HEK293 (cell line): Measurements from ENCODE around the gene DYRK2.

Source experiments
- FEZF1 ChIP-seq: fragments of 450-650 bp; formaldehyde crosslinking; IDR thresholded peaks from 2 replicates; pipeline ENCODE4 v1.5.1; 2016; ENCODE audit warnings: missing biosample characterization, missing genetic modification characterization
- GLI2 ChIP-seq: fragments of 450-650 bp; formaldehyde crosslinking; IDR thresholded peaks from 2 replicates; pipeline ENCODE4; 2017; ENCODE audit warnings: missing biosample characterization, missing genetic modification characterization, low read depth, borderline replicate concordance
- OVOL3 ChIP-seq: fragments of 450-650 bp; formaldehyde crosslinking; IDR thresholded peaks from 2 replicates; pipeline ENCODE4 v1.5.1; 2016; ENCODE audit warnings: missing biosample characterization, missing genetic modification characterization
- PATZ1 ChIP-seq: fragments of 450-650 bp; formaldehyde crosslinking; IDR thresholded peaks from 2 replicates; pipeline ENCODE4 v1.5.1; 2016; ENCODE audit warnings: missing biosample characterization, missing genetic modification characterization
- PRDM6 ChIP-seq: fragments of 450-650 bp; formaldehyde crosslinking; IDR thresholded peaks from 2 replicates; pipeline ENCODE4 v1.5.1; 2017; ENCODE audit warnings: missing biosample characterization, missing genetic modification characterization
- YY1 ChIP-seq: fragments of 450-650 bp; formaldehyde crosslinking; IDR thresholded peaks from 2 replicates; pipeline ENCODE4 v1.5.1; 2018; ENCODE audit warnings: missing biosample characterization, missing genetic modification characterization
- ZBTB1 ChIP-seq: fragments of 450-650 bp; formaldehyde crosslinking; IDR thresholded peaks from 2 replicates; pipeline ENCODE4 v1.5.1; 2016; ENCODE audit warnings: missing biosample characterization, missing genetic modification characterization
- ZNF10 ChIP-seq: fragments of 450-650 bp; formaldehyde crosslinking; IDR thresholded peaks from 2 replicates; pipeline ENCODE4 v1.5.1; 2017; ENCODE audit warnings: missing biosample characterization, missing genetic modification characterization
- ZNF2 ChIP-seq: fragments of 450-650 bp; formaldehyde crosslinking; IDR thresholded peaks from 2 replicates; pipeline ENCODE4 v1.5.1; 2016; ENCODE audit warnings: missing biosample characterization, missing genetic modification characterization
- ZNF292 ChIP-seq: fragments of 450-650 bp; formaldehyde crosslinking; IDR thresholded peaks from 2 replicates; pipeline ENCODE4 v1.5.1; 2016; ENCODE audit warnings: low read depth, missing biosample characterization, missing genetic modification characterization, borderline replicate concordance
- ZNF76 ChIP-seq: fragments of 450-650 bp; formaldehyde crosslinking; IDR thresholded peaks from 2 replicates; pipeline ENCODE4; 2016; ENCODE audit warnings: low read depth, missing biosample characterization, missing genetic modification characterization, borderline replicate concordance
- TF ChIP-seq, protein P1 (sequence below): IDR thresholded peaks from 2 replicates; pipeline ENCODE4 v1.6.1; 2011; ENCODE audit warnings: mild to moderate bottlenecking, low read depth, low read length, borderline replicate concordance
- TF ChIP-seq, protein P2 (sequence below): fragments of 450-650 bp; formaldehyde crosslinking; IDR thresholded peaks from 2 replicates; pipeline ENCODE4 v1.5.1; 2016; ENCODE audit warnings: missing biosample characterization, missing genetic modification characterization
- TF ChIP-seq, protein P3 (sequence below): fragments of 450-650 bp; formaldehyde crosslinking; IDR thresholded peaks from 2 replicates; pipeline ENCODE4 v1.5.1; 2016; ENCODE audit warnings: missing biosample characterization, missing genetic modification characterization

- TF ChIP-seq ZNF76 (tag by site-specific recombination) (no peak), YY1 (tag by site-specific recombination) (no peak), OVOL3 (tag by site-specific recombination) (no peak), ZBTB1 (tag by site-specific recombination) (no peak), ZNF292 (tag by site-specific recombination) (no peak), FEZF1 (tag by site-specific recombination) (no peak), GLI2 (tag by site-specific recombination) (no peak), ZNF2 (tag by site-specific recombination) (no peak), PATZ1 (tag by site-specific recombination) (no peak), PRDM6 (tag by site-specific recombination) (no peak), ZNF10 (no peak)
- TF ChIP-seq, protein P1, sequence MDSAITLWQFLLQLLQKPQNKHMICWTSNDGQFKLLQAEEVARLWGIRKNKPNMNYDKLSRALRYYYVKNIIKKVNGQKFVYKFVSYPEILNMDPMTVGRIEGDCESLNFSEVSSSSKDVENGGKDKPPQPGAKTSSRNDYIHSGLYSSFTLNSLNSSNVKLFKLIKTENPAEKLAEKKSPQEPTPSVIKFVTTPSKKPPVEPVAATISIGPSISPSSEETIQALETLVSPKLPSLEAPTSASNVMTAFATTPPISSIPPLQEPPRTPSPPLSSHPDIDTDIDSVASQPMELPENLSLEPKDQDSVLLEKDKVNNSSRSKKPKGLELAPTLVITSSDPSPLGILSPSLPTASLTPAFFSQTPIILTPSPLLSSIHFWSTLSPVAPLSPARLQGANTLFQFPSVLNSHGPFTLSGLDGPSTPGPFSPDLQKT: no peak
- TF ChIP-seq, protein P2, sequence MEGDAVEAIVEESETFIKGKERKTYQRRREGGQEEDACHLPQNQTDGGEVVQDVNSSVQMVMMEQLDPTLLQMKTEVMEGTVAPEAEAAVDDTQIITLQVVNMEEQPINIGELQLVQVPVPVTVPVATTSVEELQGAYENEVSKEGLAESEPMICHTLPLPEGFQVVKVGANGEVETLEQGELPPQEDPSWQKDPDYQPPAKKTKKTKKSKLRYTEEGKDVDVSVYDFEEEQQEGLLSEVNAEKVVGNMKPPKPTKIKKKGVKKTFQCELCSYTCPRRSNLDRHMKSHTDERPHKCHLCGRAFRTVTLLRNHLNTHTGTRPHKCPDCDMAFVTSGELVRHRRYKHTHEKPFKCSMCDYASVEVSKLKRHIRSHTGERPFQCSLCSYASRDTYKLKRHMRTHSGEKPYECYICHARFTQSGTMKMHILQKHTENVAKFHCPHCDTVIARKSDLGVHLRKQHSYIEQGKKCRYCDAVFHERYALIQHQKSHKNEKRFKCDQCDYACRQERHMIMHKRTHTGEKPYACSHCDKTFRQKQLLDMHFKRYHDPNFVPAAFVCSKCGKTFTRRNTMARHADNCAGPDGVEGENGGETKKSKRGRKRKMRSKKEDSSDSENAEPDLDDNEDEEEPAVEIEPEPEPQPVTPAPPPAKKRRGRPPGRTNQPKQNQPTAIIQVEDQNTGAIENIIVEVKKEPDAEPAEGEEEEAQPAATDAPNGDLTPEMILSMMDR (tag by site-specific recombination): no peak
- TF ChIP-seq, protein P3, sequence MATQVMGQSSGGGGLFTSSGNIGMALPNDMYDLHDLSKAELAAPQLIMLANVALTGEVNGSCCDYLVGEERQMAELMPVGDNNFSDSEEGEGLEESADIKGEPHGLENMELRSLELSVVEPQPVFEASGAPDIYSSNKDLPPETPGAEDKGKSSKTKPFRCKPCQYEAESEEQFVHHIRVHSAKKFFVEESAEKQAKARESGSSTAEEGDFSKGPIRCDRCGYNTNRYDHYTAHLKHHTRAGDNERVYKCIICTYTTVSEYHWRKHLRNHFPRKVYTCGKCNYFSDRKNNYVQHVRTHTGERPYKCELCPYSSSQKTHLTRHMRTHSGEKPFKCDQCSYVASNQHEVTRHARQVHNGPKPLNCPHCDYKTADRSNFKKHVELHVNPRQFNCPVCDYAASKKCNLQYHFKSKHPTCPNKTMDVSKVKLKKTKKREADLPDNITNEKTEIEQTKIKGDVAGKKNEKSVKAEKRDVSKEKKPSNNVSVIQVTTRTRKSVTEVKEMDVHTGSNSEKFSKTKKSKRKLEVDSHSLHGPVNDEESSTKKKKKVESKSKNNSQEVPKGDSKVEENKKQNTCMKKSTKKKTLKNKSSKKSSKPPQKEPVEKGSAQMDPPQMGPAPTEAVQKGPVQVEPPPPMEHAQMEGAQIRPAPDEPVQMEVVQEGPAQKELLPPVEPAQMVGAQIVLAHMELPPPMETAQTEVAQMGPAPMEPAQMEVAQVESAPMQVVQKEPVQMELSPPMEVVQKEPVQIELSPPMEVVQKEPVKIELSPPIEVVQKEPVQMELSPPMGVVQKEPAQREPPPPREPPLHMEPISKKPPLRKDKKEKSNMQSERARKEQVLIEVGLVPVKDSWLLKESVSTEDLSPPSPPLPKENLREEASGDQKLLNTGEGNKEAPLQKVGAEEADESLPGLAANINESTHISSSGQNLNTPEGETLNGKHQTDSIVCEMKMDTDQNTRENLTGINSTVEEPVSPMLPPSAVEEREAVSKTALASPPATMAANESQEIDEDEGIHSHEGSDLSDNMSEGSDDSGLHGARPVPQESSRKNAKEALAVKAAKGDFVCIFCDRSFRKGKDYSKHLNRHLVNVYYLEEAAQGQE (tag by site-specific recombination): no peak
These were observed 14.8 kb upstream of the DYRK2 start for GRCh38 chr12:67633708-67634107.
